ENCODE data around the gene TAS2R50. TPM values are rescaled to one million over a fixed set of nuclear protein-coding genes. Genes with fewer than 3 reads are reported as not detected.

Gene TAS2R50
- 3.9 and 8.6 TPM in 2 replicates for total RNA-seq

GRCh38 chr12:10986812-10987211 lies at the start of gene TAS2R50:
Gene TAS2R50 (minus strand): TSS chr12:10986912. CDS start chr12:10986860, 52 bp downstream.

DNA sequence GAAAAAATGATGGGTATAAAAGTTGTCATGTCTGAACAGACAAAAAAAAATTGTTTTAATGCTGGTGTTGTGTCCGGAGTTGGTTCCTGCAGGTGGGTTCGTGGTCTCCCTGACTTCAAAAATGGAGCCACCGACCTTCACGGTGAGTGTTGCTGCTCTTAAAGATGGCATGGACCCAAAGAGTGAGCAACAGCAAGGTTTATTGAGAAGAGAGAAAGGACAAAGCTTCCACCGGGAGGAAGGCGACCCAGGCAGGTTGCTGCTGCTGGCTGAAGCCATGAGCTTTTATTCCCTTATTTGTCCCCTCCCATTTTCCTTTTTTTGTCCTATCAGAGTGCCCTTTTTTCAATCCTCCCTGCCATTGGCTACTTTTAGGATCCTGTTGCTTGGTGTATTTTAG lies 44.6 kb upstream of the TAS2R50 start, which contains the start of gene TAS2R31:
Gene TAS2R31, minus strand, starts transcription at position 101 of the 400 bp plus-strand sequence. Its CDS starts 72 bp downstream, at position 29.

DNA sequence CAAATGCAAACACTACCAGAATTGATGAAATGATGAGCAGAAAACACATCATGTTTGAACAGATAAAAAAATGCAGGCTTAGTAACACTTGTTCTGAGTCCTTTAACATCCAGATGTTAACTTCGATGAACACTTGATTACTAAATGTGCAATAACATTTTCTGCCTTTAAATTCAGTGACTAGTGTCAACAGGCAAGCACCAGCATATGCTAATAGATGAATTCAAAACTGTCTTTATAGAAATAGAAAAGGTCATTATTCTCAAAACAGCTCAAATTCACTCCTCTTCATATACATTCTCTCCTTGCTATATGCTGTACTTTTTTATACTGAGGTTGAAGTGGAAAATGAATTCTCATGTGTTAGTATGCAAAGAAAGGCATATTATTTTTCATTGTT lies 35.8 kb upstream of the TAS2R50 start, which contains the start of gene TAS2R19:
Gene TAS2R19, minus strand, starts transcription at position 101 of the 400 bp plus-strand sequence. Its CDS starts 49 bp downstream, at position 52.

GRCh38 chr12:10998204-10998603 lies 11.5 kb upstream of the TAS2R50 start, which contains the start of gene TAS2R20:
Gene TAS2R20 (minus strand): TSS chr12:10998304. CDS start chr12:10997875, 429 bp downstream.

DNA sequence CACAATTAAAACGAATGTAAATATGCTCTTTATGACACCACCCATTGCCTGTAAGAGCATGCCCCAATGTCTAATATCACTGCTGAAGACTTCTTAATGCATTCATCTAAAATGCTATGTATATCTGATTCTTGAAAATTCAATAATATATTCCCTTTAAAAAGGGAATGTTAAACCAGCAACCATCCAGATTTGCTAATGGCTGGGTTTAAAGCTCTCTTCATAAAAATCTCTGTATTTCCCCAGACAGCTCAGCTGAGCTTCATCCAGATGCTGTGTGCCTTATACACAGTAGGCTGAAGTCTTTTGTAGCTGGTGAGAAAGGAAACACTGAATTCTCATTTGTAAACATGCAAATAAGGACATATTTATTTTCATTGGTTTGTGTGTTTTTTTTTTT lies 47.5 kb downstream of the TAS2R50 start, which contains the start of gene TAS2R14:
Gene TAS2R14, minus strand, starts transcription at position 101 of the 400 bp plus-strand sequence. Its CDS starts 56 bp downstream, at position 45.

Other genes with a start within 250 kb of the TAS2R50 start
- not detected in 2 replicates for gene TAS2R7, start 184.3 kb downstream of the TAS2R50 start, total RNA-seq
- not detected in 2 replicates for gene TAS2R8, start 179.6 kb downstream of the TAS2R50 start, total RNA-seq
- gene TAS2R9, start 176.7 kb downstream of the TAS2R50 start, total RNA-seq: 0.30 and 0.37 TPM in 2 replicates
- 0.59 and 2.4 TPM in 2 replicates for gene TAS2R10, start 160.6 kb downstream of the TAS2R50 start, total RNA-seq
- gene PRR4, start 137.4 kb downstream of the TAS2R50 start, total RNA-seq: 1.2 and 2.0 TPM in 2 replicates
- gene PRH1, start 102.7 kb downstream of the TAS2R50 start, total RNA-seq: 17.6 and 21.4 TPM in 2 replicates
- gene TAS2R13, start 77.3 kb downstream of the TAS2R50 start, total RNA-seq: 1.2 and 4.2 TPM in 2 replicates
- gene PRH2, start 57.7 kb downstream of the TAS2R50 start, total RNA-seq: 0.28 TPM in 1 of 2 replicates, not detected in the other
- gene TAS2R14, start 47.6 kb downstream of the TAS2R50 start, total RNA-seq: 4.2 and 5.4 TPM in 2 replicates
- 3.9 and 6.6 TPM in 2 replicates for gene TAS2R20, start 11.4 kb upstream of the TAS2R50 start, total RNA-seq
- gene TAS2R19, start 35.7 kb upstream of the TAS2R50 start, total RNA-seq: 4.8 and 11.1 TPM in 2 replicates
- gene TAS2R31, start 44.5 kb upstream of the TAS2R50 start, total RNA-seq: 6.8 and 10.9 TPM in 2 replicates
- 1.8 and 4.8 TPM in 2 replicates for gene TAS2R46, start 75.4 kb upstream of the TAS2R50 start, total RNA-seq
- 3.3 TPM in 1 of 2 replicates, not detected in the other for gene TAS2R43, start 105.4 kb upstream of the TAS2R50 start, total RNA-seq
- 5.0 and 8.9 TPM in 2 replicates for gene TAS2R30, start 147.7 kb upstream of the TAS2R50 start, total RNA-seq
- 6.8 and 7.2 TPM in 2 replicates for gene SMIM10L1, start 184.3 kb upstream of the TAS2R50 start, total RNA-seq
- gene TAS2R42, start 200.0 kb upstream of the TAS2R50 start, total RNA-seq: not detected in 2 replicates

All from smooth muscle cell of the umbilical artery (primary cell).